Upper lobe of left lung (tissue), 4 donors: Measurements from ENCODE around the gene USP2.

Experiments
- EP300 ChIP-seq, 4 donors: sonication (generic); formaldehyde crosslinking; IDR thresholded peaks; one replicate each; pipeline ENCODE4 v1.5.1; 2017; ENCODE audit warnings: antibody characterized with exemption in 4 of 4, control low read depth in 2 of 4
- POLR2A ChIP-seq, 4 donors: fragments of 450-650 bp; IDR thresholded peaks; one replicate each; pipeline ENCODE4 v1.5.1; 2016 to 2017; ENCODE audit warnings: antibody characterized with exemption in 4 of 4, mild to moderate bottlenecking in 2 of 4
- POLR2AphosphoS5 ChIP-seq, 2 donors: sonication (generic); formaldehyde crosslinking; IDR thresholded peaks; one replicate each; pipeline ENCODE4 v1.5.1; 2017; ENCODE audit warnings: antibody characterized with exemption in 2 of 2
- TF ChIP-seq, protein P1 (sequence below), 6 experiments: fragments of 450-650 bp in 4 of 6; fragments of 200-600 bp in 2 of 6; sonication (generic) in 2 of 6; IDR thresholded peaks; one replicate each; pipeline ENCODE4 v1.5.1; 2016 to 2019; ENCODE audit warnings: antibody characterized with exemption in 6 of 6

DNA sequence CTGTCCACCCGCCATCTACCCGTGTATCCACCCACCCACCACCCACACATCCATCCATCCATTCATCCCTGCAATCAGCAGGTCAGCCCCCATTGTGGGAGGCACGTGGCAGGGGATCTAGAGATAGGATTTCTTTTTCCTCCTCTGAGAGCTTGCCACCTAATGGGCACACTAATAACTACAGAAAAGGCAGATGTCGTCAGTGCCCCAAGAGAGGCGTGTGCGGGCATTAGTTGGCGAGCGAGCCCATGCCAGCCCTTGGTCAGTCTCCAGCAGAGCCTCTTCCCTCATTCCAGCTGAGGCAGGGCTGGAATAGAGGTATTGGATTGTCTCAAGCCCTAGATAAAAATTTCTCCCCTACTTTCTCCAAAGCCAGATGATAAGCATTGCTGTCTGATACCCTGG lies 9.7 kb downstream of the USP2 start:
- TF ChIP-seq, protein P1, sequence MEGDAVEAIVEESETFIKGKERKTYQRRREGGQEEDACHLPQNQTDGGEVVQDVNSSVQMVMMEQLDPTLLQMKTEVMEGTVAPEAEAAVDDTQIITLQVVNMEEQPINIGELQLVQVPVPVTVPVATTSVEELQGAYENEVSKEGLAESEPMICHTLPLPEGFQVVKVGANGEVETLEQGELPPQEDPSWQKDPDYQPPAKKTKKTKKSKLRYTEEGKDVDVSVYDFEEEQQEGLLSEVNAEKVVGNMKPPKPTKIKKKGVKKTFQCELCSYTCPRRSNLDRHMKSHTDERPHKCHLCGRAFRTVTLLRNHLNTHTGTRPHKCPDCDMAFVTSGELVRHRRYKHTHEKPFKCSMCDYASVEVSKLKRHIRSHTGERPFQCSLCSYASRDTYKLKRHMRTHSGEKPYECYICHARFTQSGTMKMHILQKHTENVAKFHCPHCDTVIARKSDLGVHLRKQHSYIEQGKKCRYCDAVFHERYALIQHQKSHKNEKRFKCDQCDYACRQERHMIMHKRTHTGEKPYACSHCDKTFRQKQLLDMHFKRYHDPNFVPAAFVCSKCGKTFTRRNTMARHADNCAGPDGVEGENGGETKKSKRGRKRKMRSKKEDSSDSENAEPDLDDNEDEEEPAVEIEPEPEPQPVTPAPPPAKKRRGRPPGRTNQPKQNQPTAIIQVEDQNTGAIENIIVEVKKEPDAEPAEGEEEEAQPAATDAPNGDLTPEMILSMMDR (IDR thresholded peaks at IDR 0.05) = no peak
- TF ChIP-seq POLR2A (IDR thresholded peaks at IDR 0.05) (no peak), EP300 (IDR thresholded peaks at IDR 0.05) (no peak), POLR2AphosphoS5 (IDR thresholded peaks at IDR 0.05) (no peak)
